HepG2 (cell line): Measurements from ENCODE around the gene ABCB8. TPM values are rescaled to one million over a fixed set of nuclear protein-coding genes. Genes with fewer than 3 reads are reported as not detected.

Experiments used
- ASH2L ChIP-seq: fragments of 300-600, 200-600 bp; sonication (generic); IDR thresholded peaks from 2 replicates; pipeline ENCODE4 v1.7.0; 2017; ENCODE audit warnings: low read depth, mild to moderate bottlenecking, moderate library complexity, mixed read lengths, low read length; ENCODE audit not compliant: insufficient read length
- ATRX ChIP-seq: sonication (generic); formaldehyde crosslinking; IDR thresholded peaks from 2 replicates; pipeline ENCODE4 v1.4.0; 2020; ENCODE audit warnings: missing genetic modification reagents, borderline replicate concordance
- GABPB1 ChIP-seq: IDR thresholded peaks from 2 replicates; pipeline ENCODE4 v1.6.1; 2016; ENCODE audit warnings: mild to moderate bottlenecking, missing genetic modification reagents, moderate library complexity, missing compliant biosample characterization
- GATAD2A ChIP-seq: IDR thresholded peaks from 2 replicates; pipeline ENCODE4 v1.6.1; 2016
- HMGA1 ChIP-seq: sonication (generic); formaldehyde crosslinking; conservative IDR thresholded peaks from 2 replicates; pipeline ENCODE4 v1.4.0; 2020; ENCODE audit warnings: missing genetic modification reagents
- HOXA3 ChIP-seq: sonication (generic); formaldehyde crosslinking; IDR thresholded peaks from 2 replicates; pipeline ENCODE4 v1.5.0; 2020; ENCODE audit warnings: missing genetic modification reagents
- MIER2 ChIP-seq: IDR thresholded peaks from 2 replicates; pipeline ENCODE4 v1.6.1; 2016; ENCODE audit warnings: missing biosample characterization, missing genetic modification reagents
- POLR2AphosphoS5 ChIP-seq: IDR thresholded peaks from 2 replicates; pipeline ENCODE4 v1.6.1; 2012; ENCODE audit warnings: low read depth, low read length
- REL ChIP-seq: sonication (generic); formaldehyde crosslinking; conservative IDR thresholded peaks from 2 replicates; pipeline ENCODE4 v1.8.0; 2022; ENCODE audit warnings: mild to moderate bottlenecking, missing genetic modification reagents, moderate library complexity
- SMARCE1 ChIP-seq: fragments of 450-650 bp; IDR thresholded peaks from 2 replicates; pipeline ENCODE4 v1.6.1; 2017; ENCODE audit warnings: borderline replicate concordance
- THAP11 ChIP-seq: IDR thresholded peaks from 2 replicates; pipeline ENCODE4 v1.6.1; 2016; ENCODE audit warnings: missing biosample characterization, missing genetic modification reagents
- XRCC5 ChIP-seq: fragments of 200-400 bp; formaldehyde crosslinking; optimal IDR thresholded peaks from 2 replicates; pipeline ENCODE3; 2017; ENCODE audit warnings: mild to moderate bottlenecking, low read length
- ZBTB21 ChIP-seq: sonication (generic); formaldehyde crosslinking; IDR thresholded peaks from 2 replicates; pipeline ENCODE4 v1.4.0; 2020; ENCODE audit warnings: missing genetic modification reagents
- ZNF225 ChIP-seq: sonication (generic); formaldehyde crosslinking; IDR thresholded peaks from 2 replicates; pipeline ENCODE4 v1.4.0; 2020; ENCODE audit warnings: mild to moderate bottlenecking, missing genetic modification reagents
- ZNF670 ChIP-seq: sonication (generic); formaldehyde crosslinking; IDR thresholded peaks from 2 replicates; pipeline ENCODE4 v1.8.0; 2022; ENCODE audit warnings: mild to moderate bottlenecking, missing genetic modification reagents, borderline replicate concordance
- polyA plus RNA-seq, 8 experiments: library from polyadenylated mRNA; depleted of rRNA in 3 of 8; stranded (reverse) in 7 of 8; unstranded in 1 of 8; fragments of >200 nt; fragmentation: Illumina TruSeq in 4 of 8; extraction: Trizol in 4 of 8; gene quantifications; 2 replicates each; pipeline versions ENCODE4 v1.2.1 to v1.2.3, GENCODE V29; 2011 to 2016; ENCODE audit warnings: low read depth in 4 of 8, missing spikeins in 1 of 8, mixed read lengths in 1 of 8; ENCODE audit not compliant: insufficient read depth in 1 of 8
- total RNA-seq, 5 experiments: library from RNA; depleted of rRNA; stranded (reverse); fragments of >200 nt; fragmentation: Illumina TruSeq; extraction: Trizol; gene quantifications; 2 replicates each; pipeline ENCODE4 v1.2.3, GENCODE V29; 2016; ENCODE audit warnings: low read depth in 1 of 5
- TF ChIP-seq, protein P1 (sequence below): sonication (generic); formaldehyde crosslinking; IDR thresholded peaks from 2 replicates; pipeline ENCODE4 v1.8.0; 2022; ENCODE audit warnings: missing genetic modification reagents, mild to moderate bottlenecking, inconsistent platforms, borderline replicate concordance
- TF ChIP-seq, protein P2 (sequence below): IDR thresholded peaks from 2 replicates; pipeline ENCODE4 v1.6.1; 2016; ENCODE audit warnings: mild to moderate bottlenecking
- TF ChIP-seq, protein P3 (sequence below): sonication (generic); formaldehyde crosslinking; IDR thresholded peaks from 2 replicates; pipeline ENCODE4 v1.4.0; 2020; ENCODE audit warnings: missing genetic modification reagents
- TF ChIP-seq, protein P4 (sequence below): sonication (generic); formaldehyde crosslinking; IDR thresholded peaks from 2 replicates; pipeline ENCODE4 v1.4.0; 2020; ENCODE audit warnings: mild to moderate bottlenecking, low read depth, missing genetic modification reagents
- TF ChIP-seq, protein P5 (sequence below): sonication (generic); formaldehyde crosslinking; IDR thresholded peaks from 2 replicates; pipeline ENCODE4 v1.4.0; 2020; ENCODE audit warnings: missing genetic modification reagents
- TF ChIP-seq, protein P6 (sequence below): IDR thresholded peaks from 2 replicates; pipeline ENCODE4 v1.6.1; 2016; ENCODE audit warnings: missing biosample characterization, missing genetic modification reagents, low read depth

The ABCB8 gene
- total and polyA plus RNA-seq, 2 of the 13 experiments (the other 11 are each of a cell fraction or from before 2014, with no cell fraction given), result 6.6 to 16.7 TPM

DNA sequence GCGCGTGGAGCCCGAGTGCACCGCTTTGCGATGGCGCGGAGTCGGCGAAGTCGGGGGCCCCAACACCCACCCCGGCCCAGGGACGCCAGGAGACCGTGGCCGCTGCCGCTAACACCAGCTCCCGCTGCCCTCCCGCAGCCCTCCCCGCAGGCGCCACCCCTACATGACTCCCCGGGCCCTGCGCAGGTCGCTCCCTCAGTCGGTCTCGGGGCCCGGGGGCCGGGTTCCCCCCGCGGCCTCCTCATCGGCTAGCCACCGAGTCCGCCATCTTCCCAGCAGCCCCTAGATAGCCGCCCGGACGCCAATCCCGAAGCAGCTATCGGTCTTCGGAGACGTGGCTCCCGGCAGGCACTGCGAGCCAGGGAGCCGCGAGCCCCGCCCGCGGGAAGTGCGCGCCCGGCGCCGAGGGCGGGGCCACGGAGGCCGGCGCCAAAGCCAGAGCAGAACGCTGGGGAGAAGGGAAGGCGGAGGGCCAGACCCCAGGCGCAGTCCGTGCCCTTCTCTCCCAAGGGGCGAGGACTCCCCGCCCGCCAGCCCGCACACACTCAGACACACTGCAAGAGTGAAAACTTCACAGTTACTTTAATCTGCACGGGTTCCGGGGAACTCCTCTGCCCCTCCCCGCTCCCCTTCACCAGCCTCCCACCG, 52.4 kb downstream of the ABCB8 start, which contains the start of gene FASTK (continued):
- TF ChIP-seq, protein P1, sequence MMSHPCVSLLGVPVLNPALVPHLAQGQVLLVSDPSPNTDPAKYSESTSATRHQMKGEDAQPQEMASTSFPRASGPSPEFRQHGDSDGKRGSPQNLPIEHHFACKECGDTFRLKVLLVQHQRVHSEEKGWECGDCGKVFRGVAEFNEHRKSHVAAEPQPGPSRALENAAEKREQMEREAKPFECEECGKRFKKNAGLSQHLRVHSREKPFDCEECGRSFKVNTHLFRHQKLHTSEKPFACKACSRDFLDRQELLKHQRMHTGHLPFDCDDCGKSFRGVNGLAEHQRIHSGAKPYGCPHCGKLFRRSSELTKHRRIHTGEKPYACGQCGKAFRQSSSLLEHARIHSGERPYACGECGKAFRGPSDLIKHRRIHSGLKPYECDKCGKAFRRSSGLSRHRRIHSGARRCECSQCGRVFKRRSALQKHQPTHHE (CRISPR knock-in tag), result peak; percentile 57; the same call in 1 of the 2 replicates
- TF ChIP-seq, protein P2, sequence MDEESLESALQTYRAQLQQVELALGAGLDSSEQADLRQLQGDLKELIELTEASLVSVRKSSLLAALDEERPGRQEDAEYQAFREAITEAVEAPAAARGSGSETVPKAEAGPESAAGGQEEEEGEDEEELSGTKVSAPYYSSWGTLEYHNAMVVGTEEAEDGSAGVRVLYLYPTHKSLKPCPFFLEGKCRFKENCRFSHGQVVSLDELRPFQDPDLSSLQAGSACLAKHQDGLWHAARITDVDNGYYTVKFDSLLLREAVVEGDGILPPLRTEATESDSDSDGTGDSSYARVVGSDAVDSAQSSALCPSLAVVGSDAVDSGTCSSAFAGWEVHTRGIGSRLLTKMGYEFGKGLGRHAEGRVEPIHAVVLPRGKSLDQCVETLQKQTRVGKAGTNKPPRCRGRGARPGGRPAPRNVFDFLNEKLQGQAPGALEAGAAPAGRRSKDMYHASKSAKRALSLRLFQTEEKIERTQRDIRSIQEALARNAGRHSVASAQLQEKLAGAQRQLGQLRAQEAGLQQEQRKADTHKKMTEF, result peak; percentile 79
- TF ChIP-seq POLR2AphosphoS5 (peak; percentile 68), GATAD2A (CRISPR knock-in tag) (no peak), ZBTB21 (CRISPR knock-in tag) (no peak), ZNF670 (CRISPR knock-in tag) (peak; percentile 90; the same call in 1 of the 2 replicates), SMARCE1 (no peak), GABPB1 (CRISPR knock-in tag) (peak; percentile 85), ATRX (CRISPR knock-in tag) (no peak), XRCC5 (peak; percentile 23), THAP11 (CRISPR knock-in tag) (peak; percentile 95), HOXA3 (peak; percentile 77), ASH2L (peak; percentile 84), ZNF225 (no peak; the same call in 1 of the 2 replicates), REL (CRISPR knock-in tag) (no peak; the same call in 1 of the 2 replicates), MIER2 (no peak), HMGA1 (no peak)
- TF ChIP-seq, protein P3, sequence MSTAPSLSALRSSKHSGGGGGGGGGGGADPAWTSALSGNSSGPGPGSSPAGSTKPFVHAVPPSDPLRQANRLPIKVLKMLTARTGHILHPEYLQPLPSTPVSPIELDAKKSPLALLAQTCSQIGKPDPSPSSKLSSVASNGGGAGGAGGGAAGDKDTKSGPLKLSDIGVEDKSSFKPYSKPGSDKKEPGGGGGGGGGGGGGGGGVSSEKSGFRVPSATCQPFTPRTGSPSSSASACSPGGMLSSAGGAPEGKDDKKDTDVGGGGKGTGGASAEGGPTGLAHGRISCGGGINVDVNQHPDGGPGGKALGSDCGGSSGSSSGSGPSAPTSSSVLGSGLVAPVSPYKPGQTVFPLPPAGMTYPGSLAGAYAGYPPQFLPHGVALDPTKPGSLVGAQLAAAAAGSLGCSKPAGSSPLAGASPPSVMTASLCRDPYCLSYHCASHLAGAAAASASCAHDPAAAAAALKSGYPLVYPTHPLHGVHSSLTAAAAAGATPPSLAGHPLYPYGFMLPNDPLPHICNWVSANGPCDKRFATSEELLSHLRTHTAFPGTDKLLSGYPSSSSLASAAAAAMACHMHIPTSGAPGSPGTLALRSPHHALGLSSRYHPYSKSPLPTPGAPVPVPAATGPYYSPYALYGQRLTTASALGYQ (CRISPR knock-in tag), result peak; percentile 48
- TF ChIP-seq, protein P4, sequence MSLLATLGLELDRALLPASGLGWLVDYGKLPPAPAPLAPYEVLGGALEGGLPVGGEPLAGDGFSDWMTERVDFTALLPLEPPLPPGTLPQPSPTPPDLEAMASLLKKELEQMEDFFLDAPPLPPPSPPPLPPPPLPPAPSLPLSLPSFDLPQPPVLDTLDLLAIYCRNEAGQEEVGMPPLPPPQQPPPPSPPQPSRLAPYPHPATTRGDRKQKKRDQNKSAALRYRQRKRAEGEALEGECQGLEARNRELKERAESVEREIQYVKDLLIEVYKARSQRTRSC (CRISPR knock-in tag), result 0 out of 2 replicates have a peak, but pooled peaks have one; percentile 52
- TF ChIP-seq, protein P5, sequence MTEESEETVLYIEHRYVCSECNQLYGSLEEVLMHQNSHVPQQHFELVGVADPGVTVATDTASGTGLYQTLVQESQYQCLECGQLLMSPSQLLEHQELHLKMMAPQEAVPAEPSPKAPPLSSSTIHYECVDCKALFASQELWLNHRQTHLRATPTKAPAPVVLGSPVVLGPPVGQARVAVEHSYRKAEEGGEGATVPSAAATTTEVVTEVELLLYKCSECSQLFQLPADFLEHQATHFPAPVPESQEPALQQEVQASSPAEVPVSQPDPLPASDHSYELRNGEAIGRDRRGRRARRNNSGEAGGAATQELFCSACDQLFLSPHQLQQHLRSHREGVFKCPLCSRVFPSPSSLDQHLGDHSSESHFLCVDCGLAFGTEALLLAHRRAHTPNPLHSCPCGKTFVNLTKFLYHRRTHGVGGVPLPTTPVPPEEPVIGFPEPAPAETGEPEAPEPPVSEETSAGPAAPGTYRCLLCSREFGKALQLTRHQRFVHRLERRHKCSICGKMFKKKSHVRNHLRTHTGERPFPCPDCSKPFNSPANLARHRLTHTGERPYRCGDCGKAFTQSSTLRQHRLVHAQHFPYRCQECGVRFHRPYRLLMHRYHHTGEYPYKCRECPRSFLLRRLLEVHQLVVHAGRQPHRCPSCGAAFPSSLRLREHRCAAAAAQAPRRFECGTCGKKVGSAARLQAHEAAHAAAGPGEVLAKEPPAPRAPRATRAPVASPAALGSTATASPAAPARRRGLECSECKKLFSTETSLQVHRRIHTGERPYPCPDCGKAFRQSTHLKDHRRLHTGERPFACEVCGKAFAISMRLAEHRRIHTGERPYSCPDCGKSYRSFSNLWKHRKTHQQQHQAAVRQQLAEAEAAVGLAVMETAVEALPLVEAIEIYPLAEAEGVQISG (CRISPR knock-in tag), result peak; percentile 97
- TF ChIP-seq, protein P6, sequence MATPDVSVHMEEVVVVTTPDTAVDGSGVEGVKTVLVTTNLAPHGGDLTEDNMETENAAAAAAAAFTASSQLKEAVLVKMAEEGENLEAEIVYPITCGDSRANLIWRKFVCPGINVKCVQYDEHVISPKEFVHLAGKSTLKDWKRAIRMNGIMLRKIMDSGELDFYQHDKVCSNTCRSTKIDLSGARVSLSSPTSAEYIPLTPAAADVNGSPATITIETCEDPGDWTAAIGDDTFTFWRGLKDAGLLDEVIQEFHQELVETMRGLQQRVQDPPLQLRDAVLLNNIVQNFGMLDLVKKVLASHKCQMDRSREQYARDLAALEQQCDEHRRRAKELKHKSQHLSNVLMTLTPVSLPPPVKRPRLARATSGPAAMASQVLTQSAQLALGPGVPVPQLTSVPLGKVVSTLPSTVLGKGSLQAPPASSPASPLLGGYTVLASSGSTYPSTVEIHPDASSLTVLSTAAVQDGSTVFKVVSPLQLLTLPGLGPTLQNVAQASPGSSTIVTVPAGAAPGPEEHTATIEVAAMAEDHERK (CRISPR knock-in tag), result no peak
